Liver (tissue), 9 donors: ENCODE measurements around the gene NDFIP1. TPM values are rescaled to one million over a fixed set of nuclear protein-coding genes. Genes with fewer than 3 reads are reported as not detected.

Source experiments
- DNase-seq: peaks from one replicate; pipeline ENCODE4 v3.0.0-alpha.2; 2017; ENCODE audit warnings: low spot score
- H3K27ac ChIP-seq, 2 donors: one replicate each; pipeline ENCODE4 v1.7.0; 2013; ENCODE audit warnings: inconsistent platforms in 2 of 2, low read length in 2 of 2, control low read depth in 1 of 2, low read depth in 1 of 2, mild to moderate bottlenecking in 1 of 2
- H3K27me3 ChIP-seq, 4 donors: one replicate each; pipeline versions ENCODE4 v1.6.1 to v1.7.0; 2013; ENCODE audit warnings: low read length in 3 of 4, inconsistent platforms in 1 of 4, mild to moderate bottlenecking in 1 of 4, moderate library complexity in 1 of 4; ENCODE audit not compliant: control insufficient read depth in 4 of 4, insufficient read depth in 4 of 4
- H3K36me3 ChIP-seq, 4 donors: one replicate each; pipeline versions ENCODE4 v1.6.1 to v1.7.0; 2013; ENCODE audit warnings: low read length in 3 of 4, mild to moderate bottlenecking in 3 of 4, low read depth in 1 of 4, moderate library complexity in 1 of 4; ENCODE audit not compliant: control insufficient read depth in 4 of 4, insufficient read depth in 3 of 4
- H3K4me1 ChIP-seq, 4 donors: one replicate each; pipeline versions ENCODE4 v1.6.1 to v1.7.0; 2013; ENCODE audit warnings: low read length in 3 of 4, mild to moderate bottlenecking in 3 of 4, moderate library complexity in 1 of 4; ENCODE audit not compliant: control insufficient read depth in 4 of 4, insufficient read depth in 4 of 4
- H3K4me3 ChIP-seq, 3 donors: one replicate each; pipeline versions ENCODE4 v1.6.1 to v1.7.0; 2013; ENCODE audit warnings: low read length in 3 of 3, control low read depth in 1 of 3, low read depth in 1 of 3, mild to moderate bottlenecking in 1 of 3
- H3K9ac ChIP-seq, 2 donors: one replicate each; pipeline ENCODE4 v1.7.0; 2013; ENCODE audit warnings: low read length in 2 of 2, mild to moderate bottlenecking in 2 of 2, moderate library complexity in 2 of 2, control low read depth in 1 of 2, low read depth in 1 of 2
- H3K9me3 ChIP-seq, 4 donors: one replicate each; pipeline versions ENCODE4 v1.6.1 to v1.7.0; 2013; ENCODE audit warnings: low read length in 3 of 4; ENCODE audit not compliant: control insufficient read depth in 4 of 4
- EGR1 ChIP-seq, 2 donors: IDR thresholded peaks; 2 replicates each; pipeline ENCODE4 v1.6.1; 2016 to 2018; ENCODE audit warnings: antibody characterized with exemption in 2 of 2, low read depth in 2 of 2
- FOXA2 ChIP-seq: IDR thresholded peaks from 2 replicates; pipeline ENCODE4 v1.6.1; 2016; ENCODE audit warnings: antibody characterized with exemption
- GABPA ChIP-seq, 2 donors: IDR thresholded peaks in 1 of 2; conservative IDR thresholded peaks in 1 of 2; 2 replicates each; pipeline ENCODE4 v1.6.1; 2016; ENCODE audit warnings: antibody characterized with exemption in 2 of 2, mild to moderate bottlenecking in 1 of 2, moderate library complexity in 1 of 2
- HNF4A ChIP-seq, 2 donors: conservative IDR thresholded peaks; 2 replicates each; pipeline ENCODE4 v1.6.1; 2016; ENCODE audit warnings: antibody characterized with exemption in 2 of 2, mild to moderate bottlenecking in 2 of 2
- HNF4G ChIP-seq: IDR thresholded peaks from 2 replicates; pipeline ENCODE4 v1.6.1; 2016; ENCODE audit warnings: antibody characterized with exemption
- JUND ChIP-seq, 2 donors: IDR thresholded peaks; 2 replicates each; pipeline ENCODE4 v1.6.1; 2016; ENCODE audit warnings: antibody characterized with exemption in 2 of 2
- NR2F2 ChIP-seq: IDR thresholded peaks from 2 replicates; pipeline ENCODE4 v1.6.1; 2016; ENCODE audit warnings: antibody characterized with exemption
- RAD21 ChIP-seq, 2 donors: IDR thresholded peaks; 2 replicates each; pipeline ENCODE4 v1.6.1; 2016; ENCODE audit warnings: antibody characterized with exemption in 2 of 2, mild to moderate bottlenecking in 2 of 2
- RXRA ChIP-seq, 2 donors: IDR thresholded peaks; 2 replicates each; pipeline ENCODE4 v1.6.1; 2017 to 2018; ENCODE audit warnings: antibody characterized with exemption in 2 of 2, mild to moderate bottlenecking in 1 of 2
- TAF1 ChIP-seq: conservative IDR thresholded peaks from 2 replicates; pipeline ENCODE4 v1.6.1; 2016; ENCODE audit warnings: antibody characterized with exemption, mild to moderate bottlenecking
- YY1 ChIP-seq: IDR thresholded peaks from 2 replicates; pipeline ENCODE4 v1.6.1; 2016; ENCODE audit warnings: antibody characterized with exemption, mild to moderate bottlenecking
- WGBS: extraction: QIAGEN DNeasy Blood & Tissue Kit; methylation state at CpG from one replicate; pipeline ENCODE4 v1.1.7; 2013; 5-methylcytosine and 5-hydroxymethylcytosine counted together
- polyA plus RNA-seq, 2 donors: library from polyadenylated mRNA; stranded (reverse) in 1 of 2; unstranded in 1 of 2; fragments of 200-250 nt in 1 of 2; fragments of >200 nt in 1 of 2; fragmentation: Nextera tagmentation in 1 of 2; extraction: Ambion mirVana in 1 of 2; gene quantifications; one replicate each; pipeline versions ENCODE4 v1.2.1 to v1.2.3, GENCODE V29; 2013 to 2015
- total RNA-seq, 2 donors: library from RNA; depleted of rRNA; stranded (reverse); fragments of >200 nt; gene quantifications; one replicate each; pipeline ENCODE4 v1.2.3, GENCODE V29; 2014
- TF ChIP-seq, protein P1 (sequence below): IDR thresholded peaks from 2 replicates; pipeline ENCODE4 v1.6.1; 2016; ENCODE audit warnings: antibody characterized with exemption, mild to moderate bottlenecking
- TF ChIP-seq, protein P2 (sequence below): IDR thresholded peaks from 2 replicates; pipeline ENCODE4 v1.6.1; 2016; ENCODE audit warnings: antibody characterized with exemption
- TF ChIP-seq, protein P3 (sequence below): IDR thresholded peaks from 2 replicates; pipeline ENCODE4 v1.6.1; 2016; ENCODE audit warnings: antibody characterized with exemption
- TF ChIP-seq, protein P4 (sequence below): fragments of 150-350 bp; IDR thresholded peaks from 2 replicates; pipeline ENCODE4 v1.5.1; 2017; ENCODE audit warnings: improper control_type of control experiment, low read depth, low read length; ENCODE audit not compliant: missing input control
- donor health status: healthy.
- donor health status: healthy.
- donor health status: healthy.
- donor health status: healthy.
- donor health status: healthy.

Gene NDFIP1
- total and polyA plus RNA-seq, 4 donors = 43.5 to 68.1 (median 57.1) TPM

DNA sequence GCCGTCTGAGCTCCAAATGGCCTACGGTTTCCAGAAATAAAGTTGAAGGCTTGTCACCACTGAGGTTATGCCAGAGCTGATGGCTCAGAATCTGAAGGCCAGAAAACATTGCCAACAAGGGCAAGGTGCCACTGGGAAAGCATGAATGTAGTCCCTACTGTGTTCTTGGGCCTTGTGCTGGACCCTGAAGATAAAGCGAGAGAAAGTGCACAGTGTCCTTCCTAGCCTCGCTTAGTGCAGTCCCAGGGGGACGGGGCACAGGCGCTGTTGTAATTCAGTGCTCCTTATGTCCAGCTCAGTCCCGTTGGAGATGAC lies 84.5 kb downstream of the NDFIP1 start:
- WGBS = 94% methylated on average over 7 of the region's 7 CpGs
- Histone ChIP-seq H3K9ac (no peak overlapping the region), H3K9me3 (no peaks in the 10 kb centered on the region), H3K4me3 (no peak overlapping the region), H3K27me3 (no peaks in the 10 kb centered on the region), H3K4me1 (no peaks in the 10 kb centered on the region), H3K27ac (no peak overlapping the region), H3K36me3 (no peaks in the 10 kb centered on the region)
- no peak for TF ChIP-seq GABPA (IDR thresholded peaks at IDR 0.05 in 1 of 2, conservative IDR thresholded peaks at IDR 0.05 in 1 of 2)
- TF ChIP-seq TAF1 = no peak
- TF ChIP-seq EGR1 (IDR thresholded peaks at IDR 0.05; ENCODE audit: low read depth in 2 of 2) = no peak
- TF ChIP-seq HNF4G = no peak
- TF ChIP-seq, protein P1, sequence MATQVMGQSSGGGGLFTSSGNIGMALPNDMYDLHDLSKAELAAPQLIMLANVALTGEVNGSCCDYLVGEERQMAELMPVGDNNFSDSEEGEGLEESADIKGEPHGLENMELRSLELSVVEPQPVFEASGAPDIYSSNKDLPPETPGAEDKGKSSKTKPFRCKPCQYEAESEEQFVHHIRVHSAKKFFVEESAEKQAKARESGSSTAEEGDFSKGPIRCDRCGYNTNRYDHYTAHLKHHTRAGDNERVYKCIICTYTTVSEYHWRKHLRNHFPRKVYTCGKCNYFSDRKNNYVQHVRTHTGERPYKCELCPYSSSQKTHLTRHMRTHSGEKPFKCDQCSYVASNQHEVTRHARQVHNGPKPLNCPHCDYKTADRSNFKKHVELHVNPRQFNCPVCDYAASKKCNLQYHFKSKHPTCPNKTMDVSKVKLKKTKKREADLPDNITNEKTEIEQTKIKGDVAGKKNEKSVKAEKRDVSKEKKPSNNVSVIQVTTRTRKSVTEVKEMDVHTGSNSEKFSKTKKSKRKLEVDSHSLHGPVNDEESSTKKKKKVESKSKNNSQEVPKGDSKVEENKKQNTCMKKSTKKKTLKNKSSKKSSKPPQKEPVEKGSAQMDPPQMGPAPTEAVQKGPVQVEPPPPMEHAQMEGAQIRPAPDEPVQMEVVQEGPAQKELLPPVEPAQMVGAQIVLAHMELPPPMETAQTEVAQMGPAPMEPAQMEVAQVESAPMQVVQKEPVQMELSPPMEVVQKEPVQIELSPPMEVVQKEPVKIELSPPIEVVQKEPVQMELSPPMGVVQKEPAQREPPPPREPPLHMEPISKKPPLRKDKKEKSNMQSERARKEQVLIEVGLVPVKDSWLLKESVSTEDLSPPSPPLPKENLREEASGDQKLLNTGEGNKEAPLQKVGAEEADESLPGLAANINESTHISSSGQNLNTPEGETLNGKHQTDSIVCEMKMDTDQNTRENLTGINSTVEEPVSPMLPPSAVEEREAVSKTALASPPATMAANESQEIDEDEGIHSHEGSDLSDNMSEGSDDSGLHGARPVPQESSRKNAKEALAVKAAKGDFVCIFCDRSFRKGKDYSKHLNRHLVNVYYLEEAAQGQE = no peak
- no peak for TF ChIP-seq RAD21 (IDR thresholded peaks at IDR 0.05)
- TF ChIP-seq RXRA (IDR thresholded peaks at IDR 0.05) = no peak
- TF ChIP-seq, protein P2, sequence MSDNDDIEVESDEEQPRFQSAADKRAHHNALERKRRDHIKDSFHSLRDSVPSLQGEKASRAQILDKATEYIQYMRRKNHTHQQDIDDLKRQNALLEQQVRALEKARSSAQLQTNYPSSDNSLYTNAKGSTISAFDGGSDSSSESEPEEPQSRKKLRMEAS = no peak
- TF ChIP-seq, protein P3, sequence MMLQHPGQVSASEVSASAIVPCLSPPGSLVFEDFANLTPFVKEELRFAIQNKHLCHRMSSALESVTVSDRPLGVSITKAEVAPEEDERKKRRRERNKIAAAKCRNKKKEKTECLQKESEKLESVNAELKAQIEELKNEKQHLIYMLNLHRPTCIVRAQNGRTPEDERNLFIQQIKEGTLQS = no peak
- no peak for TF ChIP-seq FOXA2
- TF ChIP-seq NR2F2 = no peak
- TF ChIP-seq YY1 = no peak
- TF ChIP-seq HNF4A (conservative IDR thresholded peaks at IDR 0.05) = no peak
- TF ChIP-seq, protein P4, sequence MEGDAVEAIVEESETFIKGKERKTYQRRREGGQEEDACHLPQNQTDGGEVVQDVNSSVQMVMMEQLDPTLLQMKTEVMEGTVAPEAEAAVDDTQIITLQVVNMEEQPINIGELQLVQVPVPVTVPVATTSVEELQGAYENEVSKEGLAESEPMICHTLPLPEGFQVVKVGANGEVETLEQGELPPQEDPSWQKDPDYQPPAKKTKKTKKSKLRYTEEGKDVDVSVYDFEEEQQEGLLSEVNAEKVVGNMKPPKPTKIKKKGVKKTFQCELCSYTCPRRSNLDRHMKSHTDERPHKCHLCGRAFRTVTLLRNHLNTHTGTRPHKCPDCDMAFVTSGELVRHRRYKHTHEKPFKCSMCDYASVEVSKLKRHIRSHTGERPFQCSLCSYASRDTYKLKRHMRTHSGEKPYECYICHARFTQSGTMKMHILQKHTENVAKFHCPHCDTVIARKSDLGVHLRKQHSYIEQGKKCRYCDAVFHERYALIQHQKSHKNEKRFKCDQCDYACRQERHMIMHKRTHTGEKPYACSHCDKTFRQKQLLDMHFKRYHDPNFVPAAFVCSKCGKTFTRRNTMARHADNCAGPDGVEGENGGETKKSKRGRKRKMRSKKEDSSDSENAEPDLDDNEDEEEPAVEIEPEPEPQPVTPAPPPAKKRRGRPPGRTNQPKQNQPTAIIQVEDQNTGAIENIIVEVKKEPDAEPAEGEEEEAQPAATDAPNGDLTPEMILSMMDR = no peak
- no peak for DNase-seq

DNA sequence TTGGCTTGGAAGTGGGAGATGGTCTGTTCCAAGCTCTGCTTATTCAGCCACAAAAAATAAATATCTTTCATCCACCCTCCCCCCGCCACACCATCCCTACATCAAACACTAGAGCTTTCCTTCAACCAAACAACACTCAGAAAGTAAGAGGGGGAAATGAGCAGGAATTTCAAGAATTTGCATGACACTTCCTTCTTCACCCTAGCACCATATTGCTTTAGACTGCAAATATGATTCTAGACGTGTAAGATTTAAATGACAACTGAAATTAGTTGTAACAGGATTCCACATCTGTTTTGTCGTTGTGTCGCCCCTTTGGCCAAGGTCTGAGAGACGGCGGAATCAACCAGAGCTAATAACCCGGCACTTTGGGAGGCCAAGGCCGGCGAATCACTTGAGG lies 88.5 kb downstream of the NDFIP1 start:
- Histone ChIP-seq H3K9me3 (no peaks in the 10 kb centered on the region), H3K27ac (no peak overlapping the region), H3K9ac (no peak overlapping the region), H3K4me3 (no peak overlapping the region), H3K27me3 (no peaks in the 10 kb centered on the region), H3K4me1 (no peaks in the 10 kb centered on the region), H3K36me3 (no peaks in the 10 kb centered on the region)
- 86% methylated on average over 9 of the region's 9 CpGs for WGBS
- TF ChIP-seq EGR1 (IDR thresholded peaks at IDR 0.05; ENCODE audit: low read depth in 2 of 2) (no peak), FOXA2 (no peak), HNF4G (no peak), HNF4A (conservative IDR thresholded peaks at IDR 0.05) (no peak), TAF1 (no peak), RXRA (IDR thresholded peaks at IDR 0.05) (no peak), RAD21 (IDR thresholded peaks at IDR 0.05) (no peak), JUND (IDR thresholded peaks at IDR 0.05) (no peak)
- TF ChIP-seq, protein P1 = no peak
- TF ChIP-seq, protein P2 = no peak
- DNase-seq = no peak
